H1 (cell line): ENCODE data around the gene TRAPPC8. TPM values are rescaled to one million over a fixed set of nuclear protein-coding genes. Genes with fewer than 3 reads are reported as not detected.

ENCODE experiments used
- CTCF ChIA-PET: fragments of 300-600 bp; sonication (Branson Sonifier 250); formaldehyde crosslinking; loops from one replicate; lab custom pipeline; 2021; ENCODE audit not compliant: partially characterized antibody; lab: Charles Lee
- POLR2A ChIA-PET: fragments of 300-600 bp; sonication (Branson Sonifier 250); formaldehyde crosslinking; loops from one replicate; lab custom pipeline; 2021; ENCODE audit warnings: inconsistent platforms; ENCODE audit not compliant: partially characterized antibody; lab: Charles Lee
- DNase-seq, 2 experiments: peaks; one replicate each; pipeline versions ENCODE4 v3.0.0 to v3.0.0-alpha.2; 2010 to 2022; ENCODE audit warnings: low spot score in 2 of 2, low read depth in 1 of 2, mixed read lengths in 1 of 2
- FAIRE-seq: peaks from 2 replicates; lab custom pipeline; 2011; peaks lifted over from hg19 to GRCh38; lab: Jason Lieb, UNC
- H2AFZ ChIP-seq: 2 replicates; pipeline ENCODE4 v1.8.1; 2012; ENCODE audit warnings: low read length, inconsistent platforms
- H2AK5ac ChIP-seq: 2 replicates; pipeline ENCODE4 v1.6.1; 2013; ENCODE audit warnings: low read depth, low read length
- H2BK120ac ChIP-seq: replicated peaks from 2 replicates; pipeline ENCODE3; 2013; ENCODE audit warnings: low read depth, low read length, inconsistent platforms
- H2BK12ac ChIP-seq: 2 replicates; pipeline ENCODE4 v1.6.1; 2013; ENCODE audit warnings: low read depth, low read length
- H2BK15ac ChIP-seq: 2 replicates; pipeline ENCODE4 v1.6.1; 2013; ENCODE audit warnings: low read length
- H2BK20ac ChIP-seq: 2 replicates; pipeline ENCODE4 v1.6.1; 2013; ENCODE audit warnings: low read length
- H2BK5ac ChIP-seq: 2 replicates; pipeline ENCODE4 v1.6.1; 2013; ENCODE audit warnings: low read depth, low read length
- H3K14ac ChIP-seq: 2 replicates; pipeline ENCODE4 v1.6.1; 2013; ENCODE audit warnings: inconsistent platforms; ENCODE audit not compliant: insufficient read length
- H3K18ac ChIP-seq: 2 replicates; pipeline ENCODE4 v1.6.1; 2013; ENCODE audit warnings: low read length; ENCODE audit errors: extremely low read depth
- H3K23ac ChIP-seq: 2 replicates; pipeline ENCODE4 v1.6.1; 2013; ENCODE audit warnings: inconsistent platforms; ENCODE audit not compliant: insufficient read length
- H3K23me2 ChIP-seq: 2 replicates; pipeline ENCODE4 v1.6.1; 2013; ENCODE audit warnings: low read depth, low read length
- H3K27ac ChIP-seq: 2 replicates; pipeline ENCODE4 v1.6.1; 2011; ENCODE audit warnings: low read depth, low read length, inconsistent platforms
- H3K27me3 ChIP-seq, 4 experiments: replicated peaks in 1 of 4; 1 replicate in 1 of 4; 2 replicates in 3 of 4; pipeline versions ENCODE4 v1.6.1 to v1.8.1; 2011 to 2013; ENCODE audit warnings: low read length in 3 of 4, mild to moderate bottlenecking in 3 of 4, inconsistent platforms in 2 of 4, mixed read lengths in 2 of 4, moderate library complexity in 1 of 4; ENCODE audit not compliant: control insufficient read depth in 3 of 4, insufficient read depth in 3 of 4; ENCODE audit errors: extremely low read depth in 1 of 4
- H3K36me3 ChIP-seq, 4 experiments: 2 replicates each; pipeline versions ENCODE4 v1.6.1 to v1.8.1; 2011 to 2013; ENCODE audit warnings: mild to moderate bottlenecking in 4 of 4, low read length in 3 of 4, moderate library complexity in 2 of 4, control low read depth in 1 of 4, inconsistent platforms in 1 of 4; ENCODE audit not compliant: insufficient read depth in 4 of 4, control insufficient read depth in 2 of 4
- H3K4ac ChIP-seq: replicated peaks from 2 replicates; pipeline ENCODE3; 2013; ENCODE audit warnings: low read length, low read depth, mixed read lengths, inconsistent platforms; ENCODE audit not compliant: insufficient read length
- H3K4me1 ChIP-seq, 4 experiments: replicated peaks in 1 of 4; 1 replicate in 1 of 4; 2 replicates in 3 of 4; pipeline versions ENCODE4 v1.6.1 to v1.8.1; 2011 to 2013; ENCODE audit warnings: low read length in 3 of 4, inconsistent platforms in 2 of 4, mixed read lengths in 1 of 4; ENCODE audit not compliant: insufficient read depth in 4 of 4, control insufficient read depth in 3 of 4
- H3K4me2 ChIP-seq, 2 experiments: 2 replicates each; pipeline versions ENCODE4 v1.6.1 to v1.8.1; 2011 to 2013; ENCODE audit warnings: low read depth in 2 of 2, low read length in 2 of 2, control low read depth in 1 of 2, inconsistent platforms in 1 of 2, mild to moderate bottlenecking in 1 of 2; ENCODE audit not compliant: insufficient read depth in 1 of 2
- H3K4me3 ChIP-seq, 4 experiments: fragments of 200-600, 300-600 bp in 1 of 4; sonication (generic), shearing (Covaris generic), sonication (Bioruptor Twin) in 1 of 4; 2 replicates each; pipeline versions ENCODE4 v1.5.1 to v1.8.1; 2011 to 2016; ENCODE audit warnings: low read length in 4 of 4, low read depth in 3 of 4, control low read depth in 2 of 4, inconsistent platforms in 2 of 4, mild to moderate bottlenecking in 2 of 4, mixed read lengths in 1 of 4, moderate library complexity in 1 of 4; ENCODE audit not compliant: insufficient read depth in 2 of 4; ENCODE audit errors: extremely low read depth in 1 of 4
- H3K56ac ChIP-seq: replicated peaks from 2 replicates; pipeline ENCODE3; 2013; ENCODE audit warnings: low read depth, mild to moderate bottlenecking, mixed read lengths, low read length, inconsistent platforms; ENCODE audit not compliant: insufficient read length
- H3K79me1 ChIP-seq: 2 replicates; pipeline ENCODE4 v1.6.1; 2013; ENCODE audit warnings: low read depth, low read length, control low read depth
- H3K79me2 ChIP-seq, 2 experiments: 2 replicates each; pipeline versions ENCODE4 v1.6.1 to v1.8.1; 2012 to 2013; ENCODE audit warnings: low read length in 2 of 2, mild to moderate bottlenecking in 2 of 2, inconsistent platforms in 1 of 2; ENCODE audit not compliant: insufficient read depth in 2 of 2, control insufficient read depth in 1 of 2
- H3K9ac ChIP-seq, 4 experiments: replicated peaks in 1 of 4; 1 replicate in 1 of 4; 2 replicates in 3 of 4; pipeline versions ENCODE4 v1.6.1 to v1.8.1; 2011 to 2013; ENCODE audit warnings: low read depth in 3 of 4, low read length in 3 of 4, control low read depth in 2 of 4, mild to moderate bottlenecking in 2 of 4, moderate library complexity in 2 of 4, inconsistent platforms in 1 of 4; ENCODE audit errors: extremely low read depth in 1 of 4
- H3K9me3 ChIP-seq, 2 experiments: 2 replicates each; pipeline versions ENCODE4 v1.6.1 to v1.8.1; 2012 to 2013; ENCODE audit warnings: mild to moderate bottlenecking in 2 of 2, moderate library complexity in 2 of 2, control low read depth in 1 of 2, inconsistent platforms in 1 of 2, low read depth in 1 of 2, low read length in 1 of 2, mixed read lengths in 1 of 2; ENCODE audit not compliant: insufficient read depth in 2 of 2
- H4K20me1 ChIP-seq, 2 experiments: replicated peaks in 1 of 2; 2 replicates each; pipeline versions ENCODE3 to v1.8.1; 2011 to 2013; ENCODE audit warnings: inconsistent platforms in 2 of 2, low read length in 2 of 2, mild to moderate bottlenecking in 1 of 2; ENCODE audit not compliant: insufficient read depth in 2 of 2, control insufficient read depth in 1 of 2
- H4K5ac ChIP-seq: 2 replicates; pipeline ENCODE4 v1.6.1; 2013; ENCODE audit warnings: low read length, low read depth, mixed read lengths, inconsistent platforms; ENCODE audit not compliant: insufficient read length
- H4K8ac ChIP-seq: 2 replicates; pipeline ENCODE4 v1.8.0; 2013; ENCODE audit warnings: mild to moderate bottlenecking, moderate library complexity, low read length, inconsistent platforms; ENCODE audit not compliant: insufficient read depth; ENCODE audit errors: extremely low read depth
- H4K91ac ChIP-seq: replicated peaks from 2 replicates; pipeline ENCODE3; 2013; ENCODE audit warnings: low read length, mixed read lengths, inconsistent platforms; ENCODE audit not compliant: insufficient read length
- ASH2L ChIP-seq: fragments of 200-600, 300-600 bp; sonication (generic); IDR thresholded peaks from one replicate; pipeline ENCODE4 v1.7.1; 2017; ENCODE audit warnings: low read length
- BCL11A ChIP-seq, 2 experiments: IDR thresholded peaks; one replicate each; pipeline ENCODE4 v1.6.1; 2011; ENCODE audit warnings: low read depth in 2 of 2, low read length in 2 of 2, mild to moderate bottlenecking in 2 of 2
- CBX8 ChIP-seq: fragments of 300-800, 300-1000 bp; sonication (generic); IDR thresholded peaks from 2 replicates; pipeline ENCODE4 v1.7.1; 2016; ENCODE audit warnings: low read depth, low read length, borderline replicate concordance
- EP300 ChIP-seq, 2 experiments: IDR thresholded peaks; 1 replicate in 1 of 2; 2 replicates in 1 of 2; pipeline ENCODE4 v1.6.1; 2011 to 2012; ENCODE audit warnings: low read depth in 2 of 2, low read length in 2 of 2, mild to moderate bottlenecking in 2 of 2, borderline replicate concordance in 1 of 2, inconsistent platforms in 1 of 2, moderate library complexity in 1 of 2
- HDAC2 ChIP-seq, 2 experiments: fragments of 300-600 bp in 1 of 2; sonication (generic) in 1 of 2; IDR thresholded peaks; 2 replicates each; pipeline ENCODE4 v1.6.1; 2011 to 2012; ENCODE audit warnings: low read depth in 2 of 2, low read length in 2 of 2, mild to moderate bottlenecking in 2 of 2, moderate library complexity in 2 of 2, borderline replicate concordance in 1 of 2, inconsistent platforms in 1 of 2
- RAD21 ChIP-seq, 2 experiments: IDR thresholded peaks in 1 of 2; conservative IDR thresholded peaks in 1 of 2; 2 replicates each; pipeline ENCODE4 v1.6.1; 2011; ENCODE audit warnings: low read depth in 2 of 2, low read length in 2 of 2, improper control_type of control experiment in 1 of 2, inconsistent platforms in 1 of 2, mild to moderate bottlenecking in 1 of 2, moderate library complexity in 1 of 2
- RNF2 ChIP-seq: fragments of 200-900, 300-1000 bp; sonication (generic); IDR thresholded peaks from 2 replicates; pipeline ENCODE4 v1.7.1; 2016; ENCODE audit warnings: borderline replicate concordance, low read depth, mild to moderate bottlenecking, antibody characterized with exemption, low read length; ENCODE audit not compliant: poor library complexity, severe bottlenecking; ENCODE audit errors: missing control alignments
- SIX5 ChIP-seq: IDR thresholded peaks from 2 replicates; pipeline ENCODE4 v1.6.1; 2011; ENCODE audit warnings: mild to moderate bottlenecking, low read depth, low read length
- SP1 ChIP-seq: IDR thresholded peaks from 2 replicates; pipeline ENCODE4 v1.6.1; 2011; ENCODE audit warnings: low read depth, low read length
- WGBS, 2 experiments: shearing (Covaris generic) in 1 of 2; methylation state at CpG; one replicate each; pipeline versions ENCODE4 v1.1.6 to v1.1.7; 2013 to 2015; ENCODE audit warnings: low lambda C conversion rate in 2 of 2, mixed read lengths in 2 of 2, inconsistent platforms in 1 of 2, low coverage in 1 of 2, missing lambda C conversion rate in 1 of 2; ENCODE audit not compliant: insufficient replicate concordance in 2 of 2, insufficient coverage in 1 of 2, insufficient read length in 1 of 2; ENCODE audit errors: extremely low coverage in 1 of 2, missing lambda C conversion rate in 1 of 2; 5-methylcytosine and 5-hydroxymethylcytosine counted together
- polyA plus RNA-seq, 7 experiments: library from polyadenylated mRNA; depleted of rRNA in 3 of 7; stranded (reverse) in 5 of 7; unstranded in 2 of 7; fragments of >200 nt in 5 of 7; fragments of 200-250 nt in 2 of 7; gene quantifications; 1 replicate in 5 of 7; 2 replicates in 1 of 7; 4 replicates in 1 of 7; pipeline versions ENCODE4 v1.2.1 to v1.2.3, GENCODE V29; 2011 to 2013; ENCODE audit warnings: missing spikeins in 2 of 7, mixed read lengths in 2 of 7
- total RNA-seq: library from RNA; stranded (reverse); fragmentation: NEBNext Ultra II Directional; extraction: Animal tissue kit (Norgen Biotek cat#: 25700); gene quantifications from 2 replicates; pipeline ENCODE4 v1.2.1, GENCODE V29; 2021

Gene TRAPPC8
- total and polyA plus RNA-seq, 2 of the 8 experiments (the other 6 are each of a cell fraction or from before 2014, with no cell fraction given) = 43.6 to 56.5 TPM

DNA sequence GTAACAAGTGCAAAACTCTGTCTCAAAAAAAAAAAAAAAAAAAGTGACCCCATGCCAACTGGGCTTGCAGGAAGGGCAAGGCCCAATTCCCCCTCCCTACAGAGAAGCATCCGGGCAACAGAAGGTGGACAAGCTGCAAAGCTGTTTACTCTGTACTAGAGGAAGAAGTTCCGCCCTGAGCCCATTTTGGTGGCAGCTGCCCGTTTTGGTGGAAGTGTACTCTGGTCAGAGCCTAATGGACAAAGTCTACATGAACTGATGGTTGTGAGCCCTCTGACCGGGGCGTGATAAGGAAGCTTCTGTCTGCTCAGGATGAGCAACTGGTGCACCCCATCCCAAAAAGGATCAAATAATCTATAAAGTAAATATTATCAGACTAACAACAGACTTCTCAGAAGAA lies 65.0 kb downstream of the TRAPPC8 start:
- no peak for DNase-seq
- no peak overlapping the region for H4K91ac ChIP-seq
- H4K8ac ChIP-seq = no peak overlapping the region
- H2BK5ac ChIP-seq = no peak overlapping the region
- no peak overlapping the region for H2BK120ac ChIP-seq
- H3K79me2 ChIP-seq = peaks cover 0 to 20% of the 10 kb centered on the region in 2 experiments; a peak in 2 of 4 replicates
- no peak overlapping the region for H2BK15ac ChIP-seq
- H3K56ac ChIP-seq = no peak overlapping the region
- TF ChIP-seq EP300 (IDR thresholded peaks at IDR 0.05; ENCODE audit: borderline replicate concordance in 1 of 2, low read depth in 2 of 2, low read length in 2 of 2) = no peak
- TF ChIP-seq BCL11A (IDR thresholded peaks at IDR 0.05; ENCODE audit: low read depth in 2 of 2, low read length in 2 of 2) = no peak
- no peak for TF ChIP-seq RNF2
- TF ChIP-seq HDAC2 (IDR thresholded peaks at IDR 0.05; ENCODE audit: borderline replicate concordance in 1 of 2, low read depth in 2 of 2, low read length in 2 of 2) = no peak
- no peak for TF ChIP-seq SP1
- no peak for TF ChIP-seq ASH2L
- no peak for TF ChIP-seq RAD21 (IDR thresholded peaks at IDR 0.05 in 1 of 2, conservative IDR thresholded peaks at IDR 0.05 in 1 of 2; ENCODE audit: low read depth in 2 of 2, low read length in 2 of 2)
- no peak for TF ChIP-seq CBX8
- TF ChIP-seq SIX5 = no peak
- no peaks in the 10 kb centered on the region for H3K27me3 ChIP-seq
- 92% methylated on average over 5 of the region's 5 CpGs; no CpG with 5 or more reads in 1 of the 2 experiments for WGBS, 2 experiments
- no peak overlapping the region for H2BK12ac ChIP-seq
- no peak overlapping the region for H3K4me3 ChIP-seq
- no peak overlapping the region for H3K23ac ChIP-seq
- no peaks in the 10 kb centered on the region for H3K9me3 ChIP-seq
- no peak for FAIRE-seq
- H3K36me3 ChIP-seq = peaks cover 0 to 30% (median 11%) of the 10 kb centered on the region in 4 experiments; a peak in 6 of 8 replicates
- no peak overlapping the region for H3K4ac ChIP-seq
- no peaks in the 10 kb centered on the region for H3K4me1 ChIP-seq
- ChIA-PET CTCF (interaction anchor here (0.6 to 0.8 kb wide), 3 partner anchors 16 to 1998 kb away, joined by 3 to 4 read pairs (median 3); no protein-coding TSS in a partner anchor), POLR2A (interaction anchor here (1.0 kb wide), 1 partner anchor 11 kb away, joined by 4 read pairs; no protein-coding TSS in a partner anchor)
- H3K14ac ChIP-seq = no peak overlapping the region
- no peak overlapping the region for H2BK20ac ChIP-seq
- no peak overlapping the region for H2AFZ ChIP-seq
- no peak overlapping the region for H3K4me2 ChIP-seq
- H3K27ac ChIP-seq = no peak overlapping the region
- no peak overlapping the region for H3K9ac ChIP-seq
- no peak overlapping the region for H2AK5ac ChIP-seq
- no peak overlapping the region for H3K18ac ChIP-seq
- no peaks in the 10 kb centered on the region; the same call in 1 of the 2 replicates for H3K79me1 ChIP-seq
- H4K5ac ChIP-seq = no peak overlapping the region
- H3K23me2 ChIP-seq = no peaks in the 10 kb centered on the region
- peaks cover 0 to 4% of the 10 kb centered on the region in 2 experiments for H4K20me1 ChIP-seq
